ENCODE data around the gene BTBD8. TPM values are rescaled to one million over a fixed set of nuclear protein-coding genes. Genes with fewer than 3 reads are reported as not detected.
"Not testable (repeated sequence)": the region's sequence is repeated elsewhere in the genome, so short reads cannot be mapped to it uniquely, and the experiment has no call there.

Gene BTBD8
- polyA plus RNA-seq, 1 donor from 2014 or later = 38.6 TPM

DNA sequence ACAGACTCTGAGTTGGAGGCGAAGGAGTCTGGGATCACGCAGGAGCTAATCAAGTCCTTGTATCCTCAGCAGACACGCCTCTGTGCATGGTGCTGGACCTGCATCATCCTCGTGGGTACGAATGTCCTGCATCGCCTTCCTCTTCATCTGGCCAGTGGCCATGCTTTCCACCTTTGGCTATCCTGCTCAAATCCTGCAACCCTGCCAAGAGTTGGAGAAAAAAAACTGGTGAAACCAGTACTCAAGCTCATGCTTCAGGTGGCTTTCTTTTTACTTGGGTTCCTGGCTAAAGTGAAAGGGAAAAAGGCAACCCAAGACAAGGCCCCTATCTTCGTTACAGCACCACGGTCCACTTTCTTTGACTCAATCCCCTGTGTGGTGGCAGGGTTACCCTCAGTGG, 13.8 kb upstream of the BTBD8 start:
- Histone ChIP-seq H3K27ac (ENCODE audit: low read length) (no peak overlapping the region), H3K9me3 (ENCODE audit: low read length) (no peaks in the 10 kb centered on the region), H3K27me3 (ENCODE audit: insufficient read depth, low read depth, low read length) (no peaks in the 10 kb centered on the region), H2AFZ (ENCODE audit: low read depth, low read length) (no peak overlapping the region), H3F3A (ENCODE audit: insufficient read depth, low read length, poor library complexity, severe bottlenecking) (no peaks in the 10 kb centered on the region), H4K20me1 (ENCODE audit: insufficient read depth) (no peaks in the 10 kb centered on the region), H3K9ac (ENCODE audit: low read length) (no peak overlapping the region), H3K4me2 (ENCODE audit: low read length) (no peak overlapping the region), H3K79me2 (replicated peaks; ENCODE audit: insufficient read depth, low read length) (no peaks in the 10 kb centered on the region), H3K36me3 (ENCODE audit: insufficient read depth, low read length) (no peaks in the 10 kb centered on the region), H3K4me3 (ENCODE audit: low read length) (no peak overlapping the region), H3K9me2 (ENCODE audit: insufficient read depth, low read length) (no peaks in the 10 kb centered on the region)
- TF ChIP-seq MXI1 (conservative IDR thresholded peaks at IDR 0.05; ENCODE audit: poor library complexity, severe bottlenecking) = no peak
- TF ChIP-seq, protein P1, sequence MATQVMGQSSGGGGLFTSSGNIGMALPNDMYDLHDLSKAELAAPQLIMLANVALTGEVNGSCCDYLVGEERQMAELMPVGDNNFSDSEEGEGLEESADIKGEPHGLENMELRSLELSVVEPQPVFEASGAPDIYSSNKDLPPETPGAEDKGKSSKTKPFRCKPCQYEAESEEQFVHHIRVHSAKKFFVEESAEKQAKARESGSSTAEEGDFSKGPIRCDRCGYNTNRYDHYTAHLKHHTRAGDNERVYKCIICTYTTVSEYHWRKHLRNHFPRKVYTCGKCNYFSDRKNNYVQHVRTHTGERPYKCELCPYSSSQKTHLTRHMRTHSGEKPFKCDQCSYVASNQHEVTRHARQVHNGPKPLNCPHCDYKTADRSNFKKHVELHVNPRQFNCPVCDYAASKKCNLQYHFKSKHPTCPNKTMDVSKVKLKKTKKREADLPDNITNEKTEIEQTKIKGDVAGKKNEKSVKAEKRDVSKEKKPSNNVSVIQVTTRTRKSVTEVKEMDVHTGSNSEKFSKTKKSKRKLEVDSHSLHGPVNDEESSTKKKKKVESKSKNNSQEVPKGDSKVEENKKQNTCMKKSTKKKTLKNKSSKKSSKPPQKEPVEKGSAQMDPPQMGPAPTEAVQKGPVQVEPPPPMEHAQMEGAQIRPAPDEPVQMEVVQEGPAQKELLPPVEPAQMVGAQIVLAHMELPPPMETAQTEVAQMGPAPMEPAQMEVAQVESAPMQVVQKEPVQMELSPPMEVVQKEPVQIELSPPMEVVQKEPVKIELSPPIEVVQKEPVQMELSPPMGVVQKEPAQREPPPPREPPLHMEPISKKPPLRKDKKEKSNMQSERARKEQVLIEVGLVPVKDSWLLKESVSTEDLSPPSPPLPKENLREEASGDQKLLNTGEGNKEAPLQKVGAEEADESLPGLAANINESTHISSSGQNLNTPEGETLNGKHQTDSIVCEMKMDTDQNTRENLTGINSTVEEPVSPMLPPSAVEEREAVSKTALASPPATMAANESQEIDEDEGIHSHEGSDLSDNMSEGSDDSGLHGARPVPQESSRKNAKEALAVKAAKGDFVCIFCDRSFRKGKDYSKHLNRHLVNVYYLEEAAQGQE (IDR thresholded peaks at IDR 0.05; ENCODE audit: borderline replicate concordance) = no peak
- TF ChIP-seq EP300 (conservative IDR thresholded peaks at IDR 0.05; ENCODE audit: poor library complexity, severe bottlenecking) = no peak
- TF ChIP-seq EZH2 (IDR thresholded peaks at IDR 0.05; ENCODE audit: borderline replicate concordance, insufficient read depth, low read length, poor library complexity, severe bottlenecking) = no peak
- TF ChIP-seq RAD21 (conservative IDR thresholded peaks at IDR 0.05) = no peak

DNA sequence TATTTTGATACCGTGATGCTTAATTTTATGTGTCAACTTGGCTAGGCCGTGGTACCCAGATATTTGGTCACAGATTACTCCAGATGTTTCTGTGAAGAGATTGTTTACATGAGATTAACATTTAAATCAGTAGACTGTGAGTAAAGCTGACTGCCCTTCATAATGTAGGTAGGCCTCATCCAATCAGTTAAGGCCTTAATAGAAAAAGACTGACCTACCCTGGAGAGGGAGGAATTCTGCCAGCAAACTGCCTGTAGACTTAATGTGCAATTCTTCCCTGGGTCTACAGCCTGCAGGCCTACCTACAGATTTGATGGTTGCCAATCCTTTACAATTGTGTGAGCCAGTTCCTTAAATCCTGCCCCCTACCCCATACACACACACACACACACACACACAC, 9.3 kb upstream of the BTBD8 start:
- Histone ChIP-seq H3K36me3 (ENCODE audit: insufficient read depth, low read length) (no peaks in the 10 kb centered on the region), H4K20me1 (ENCODE audit: insufficient read depth) (no peaks in the 10 kb centered on the region), H3K9me3 (ENCODE audit: low read length) (no peaks in the 10 kb centered on the region), H2AFZ (ENCODE audit: low read depth, low read length) (no peak overlapping the region), H3F3A (ENCODE audit: insufficient read depth, low read length, poor library complexity, severe bottlenecking) (no peaks in the 10 kb centered on the region), H3K9ac (ENCODE audit: low read length) (no peak overlapping the region), H3K27me3 (ENCODE audit: insufficient read depth, low read depth, low read length) (no peaks in the 10 kb centered on the region), H3K4me2 (ENCODE audit: low read length) (no peak overlapping the region), H3K4me3 (ENCODE audit: low read length) (no peak overlapping the region), H3K79me2 (replicated peaks; ENCODE audit: insufficient read depth, low read length) (no peaks in the 10 kb centered on the region), H3K27ac (ENCODE audit: low read length) (no peak overlapping the region), H3K9me2 (ENCODE audit: insufficient read depth, low read length) (no peaks in the 10 kb centered on the region)
- no peak for TF ChIP-seq POLR2AphosphoS5 (IDR thresholded peaks at IDR 0.05)
- TF ChIP-seq SMC3 (conservative IDR thresholded peaks at IDR 0.05; ENCODE audit: poor library complexity) = no peak
- no peak for TF ChIP-seq EZH2 (IDR thresholded peaks at IDR 0.05; ENCODE audit: borderline replicate concordance, insufficient read depth, low read length, poor library complexity, severe bottlenecking)
- TF ChIP-seq, protein P2, sequence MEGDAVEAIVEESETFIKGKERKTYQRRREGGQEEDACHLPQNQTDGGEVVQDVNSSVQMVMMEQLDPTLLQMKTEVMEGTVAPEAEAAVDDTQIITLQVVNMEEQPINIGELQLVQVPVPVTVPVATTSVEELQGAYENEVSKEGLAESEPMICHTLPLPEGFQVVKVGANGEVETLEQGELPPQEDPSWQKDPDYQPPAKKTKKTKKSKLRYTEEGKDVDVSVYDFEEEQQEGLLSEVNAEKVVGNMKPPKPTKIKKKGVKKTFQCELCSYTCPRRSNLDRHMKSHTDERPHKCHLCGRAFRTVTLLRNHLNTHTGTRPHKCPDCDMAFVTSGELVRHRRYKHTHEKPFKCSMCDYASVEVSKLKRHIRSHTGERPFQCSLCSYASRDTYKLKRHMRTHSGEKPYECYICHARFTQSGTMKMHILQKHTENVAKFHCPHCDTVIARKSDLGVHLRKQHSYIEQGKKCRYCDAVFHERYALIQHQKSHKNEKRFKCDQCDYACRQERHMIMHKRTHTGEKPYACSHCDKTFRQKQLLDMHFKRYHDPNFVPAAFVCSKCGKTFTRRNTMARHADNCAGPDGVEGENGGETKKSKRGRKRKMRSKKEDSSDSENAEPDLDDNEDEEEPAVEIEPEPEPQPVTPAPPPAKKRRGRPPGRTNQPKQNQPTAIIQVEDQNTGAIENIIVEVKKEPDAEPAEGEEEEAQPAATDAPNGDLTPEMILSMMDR (IDR thresholded peaks at IDR 0.05; ENCODE audit: poor library complexity, severe bottlenecking) = no peak

DNA sequence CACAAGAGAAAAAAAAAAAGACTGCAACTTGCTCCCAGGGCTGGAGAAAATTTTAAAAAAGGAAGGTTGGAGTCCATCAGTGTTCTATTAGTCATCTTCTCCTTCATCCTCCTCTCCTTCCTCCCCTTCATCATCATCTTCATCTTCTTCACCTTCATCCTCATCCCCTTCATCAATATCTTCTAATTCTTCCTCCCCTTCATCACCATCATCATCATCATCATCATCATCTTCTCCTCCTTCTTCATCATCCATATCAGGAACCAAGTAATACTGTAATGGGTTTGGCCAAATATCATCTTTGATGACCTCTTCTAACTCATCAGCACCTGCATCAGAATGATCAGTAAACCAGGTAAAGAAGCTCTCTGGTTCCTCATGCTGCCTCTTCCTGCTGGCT, 5.7 kb upstream of the BTBD8 start:
- H3K9me2 ChIP-seq (ENCODE audit: insufficient read depth, low read length); H3K4me2 ChIP-seq (ENCODE audit: low read length); H3K9me3 ChIP-seq (ENCODE audit: low read length); H3K27ac ChIP-seq (ENCODE audit: low read length); H4K20me1 ChIP-seq (ENCODE audit: insufficient read depth); H3K9ac ChIP-seq (ENCODE audit: low read length); H3F3A ChIP-seq (ENCODE audit: insufficient read depth, low read length, poor library complexity, severe bottlenecking); H3K36me3 ChIP-seq (ENCODE audit: insufficient read depth, low read length); H3K4me3 ChIP-seq (ENCODE audit: low read length); H2AFZ ChIP-seq (ENCODE audit: low read depth, low read length); H3K27me3 ChIP-seq (ENCODE audit: insufficient read depth, low read depth, low read length); H3K79me2 ChIP-seq (replicated peaks; ENCODE audit: insufficient read depth, low read length): not testable (repeated sequence)

All from neural cell (in vitro differentiated cells).